CD4-positive, CD25-positive, alpha-beta regulatory T cell (primary cell): ENCODE data around the gene IMMP2L. TPM values are rescaled to one million over a fixed set of nuclear protein-coding genes. Genes with fewer than 3 reads are reported as not detected.

ENCODE experiments used
- ATAC-seq, 2 donors: fragments of 150-1000 bp; cut with Tn5 transposase; one replicate each; pipeline ENCODE4 v1.10.0; 2021; ENCODE audit warnings: low read depth in 2 of 2, moderate number of reproducible peaks in 2 of 2, moderate library complexity in 1 of 2
- DNase-seq, 3 donors: peaks; one replicate each; pipeline versions ENCODE4 v3.0.0 to v3.0.0-alpha.2; 2012 to 2022; ENCODE audit warnings: mixed read lengths in 1 of 3
- H3K27ac ChIP-seq: one replicate; pipeline ENCODE4 v1.7.0; 2013; ENCODE audit warnings: mild to moderate bottlenecking, low read length; ENCODE audit not compliant: insufficient read depth, poor library complexity, severe bottlenecking
- H3K27me3 ChIP-seq: one replicate; pipeline ENCODE4 v1.7.0; 2013; ENCODE audit warnings: low read length; ENCODE audit not compliant: control insufficient read depth, insufficient read depth
- H3K36me3 ChIP-seq: one replicate; pipeline ENCODE4 v1.7.0; 2013; ENCODE audit warnings: mild to moderate bottlenecking, low read length, moderate library complexity; ENCODE audit not compliant: control insufficient read depth, insufficient read depth
- H3K4me1 ChIP-seq: 2 replicates; pipeline ENCODE4 v1.7.0; 2013; ENCODE audit warnings: mild to moderate bottlenecking, low read length; ENCODE audit not compliant: insufficient read depth, control insufficient read depth, poor library complexity, severe bottlenecking
- H3K4me3 ChIP-seq: one replicate; pipeline ENCODE4 v1.7.0; 2013; ENCODE audit warnings: low read depth, mild to moderate bottlenecking, low read length, moderate library complexity
- H3K9me3 ChIP-seq, 2 experiments: 1 replicate in 1 of 2; 2 replicates in 1 of 2; pipeline ENCODE4 v1.7.0; 2013; ENCODE audit warnings: low read length in 2 of 2, mild to moderate bottlenecking in 1 of 2, moderate library complexity in 1 of 2; ENCODE audit not compliant: control insufficient read depth in 2 of 2
- H3K27ac Mint-ChIP-seq, 3 donors: one replicate each; pipeline ENCODE4 v1.8.0; 2020 to 2022; ENCODE audit warnings: mild to moderate bottlenecking in 3 of 3, mixed read lengths in 3 of 3, moderate library complexity in 2 of 3
- H3K27me3 Mint-ChIP-seq: one replicate; pipeline ENCODE4 v1.8.0; 2022; ENCODE audit warnings: mild to moderate bottlenecking, mixed read lengths
- H3K36me3 Mint-ChIP-seq: one replicate; pipeline ENCODE4 v1.8.0; 2020; ENCODE audit warnings: mixed read lengths
- H3K4me1 Mint-ChIP-seq, 4 donors: one replicate each; pipeline ENCODE4 v1.8.0; 2020 to 2022; ENCODE audit warnings: mixed read lengths in 4 of 4, mild to moderate bottlenecking in 1 of 4
- H3K4me3 Mint-ChIP-seq, 4 donors: one replicate each; pipeline ENCODE4 v1.8.0; 2020 to 2022; ENCODE audit warnings: mild to moderate bottlenecking in 4 of 4, mixed read lengths in 4 of 4, moderate library complexity in 3 of 4
- H3K9me3 Mint-ChIP-seq, 7 donors: one replicate each; pipeline ENCODE4 v1.8.0; 2020 to 2022; ENCODE audit warnings: mixed read lengths in 7 of 7, mild to moderate bottlenecking in 3 of 7, moderate library complexity in 2 of 7
- polyA plus RNA-seq, 4 donors: library from polyadenylated mRNA; unstranded; fragments of 300-500 nt; fragmentation: Illumina TruSeq; gene quantifications; one replicate each; pipeline ENCODE4 v1.2.3, GENCODE V29; 2021
- total RNA-seq: library from RNA; stranded (reverse); gene quantifications from one replicate; pipeline ENCODE4 v1.2.3, GENCODE V29; 2022

Gene IMMP2L
- total and polyA plus RNA-seq, 5 donors from 2014 or later = 8.9 to 23.8 (median 17.1) TPM

- Histone ChIP-seq H3K27me3 (no peaks in the 10 kb centered on the region), H3K27ac (no peak overlapping the region), H3K4me1 (peaks cover 12% of the 10 kb centered on the region), H3K9me3 (no peaks in the 10 kb centered on the region), H3K36me3 (no peaks in the 10 kb centered on the region), H3K4me3 (no peak overlapping the region)
- Mint-ChIP-seq H3K27me3 (no peaks in the 10 kb centered on the region), H3K36me3 (no peaks in the 10 kb centered on the region), H3K27ac (no peak overlapping the region), H3K9me3 (no peaks in the 10 kb centered on the region), H3K4me1 (peaks cover 11 to 45% (median 39%) of the 10 kb centered on the region in 4 donors), H3K4me3 (no peak overlapping the region)
- no peak for ATAC-seq
- DNase-seq = no peak
Measured at GRCh38 chr7:111030336-111030735, 532.0 kb downstream of the IMMP2L start.

DNA sequence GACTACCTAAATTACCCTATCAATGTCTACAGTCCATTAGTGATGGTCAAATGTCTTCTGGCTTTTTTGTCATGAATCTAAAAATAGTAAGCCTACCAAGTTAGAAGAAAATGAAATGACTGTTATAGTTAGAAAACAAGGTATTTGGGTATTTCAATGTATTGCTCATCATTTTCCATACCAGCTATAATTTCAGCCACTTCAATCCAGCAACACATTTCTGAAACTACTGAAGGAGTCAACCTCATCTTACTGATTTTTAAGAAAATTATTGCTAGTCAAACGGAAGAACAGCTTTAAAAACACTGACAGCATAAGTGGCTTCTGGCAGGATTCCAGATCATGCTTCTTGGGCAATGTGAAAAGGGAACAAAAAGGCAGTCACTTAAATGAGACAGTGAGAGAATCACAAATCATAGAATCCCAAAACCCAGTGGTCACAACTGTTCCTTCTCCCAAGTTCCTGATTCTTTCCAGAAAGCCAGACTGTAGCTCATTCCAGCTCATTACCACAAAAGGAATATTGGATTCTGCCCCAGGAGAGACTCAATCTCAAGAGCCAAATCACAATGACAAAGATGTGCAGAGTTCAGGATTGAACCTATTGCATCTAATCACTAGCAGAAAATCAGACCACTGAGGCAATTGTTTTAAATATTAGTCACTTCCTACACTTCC is 532.6 kb downstream of the IMMP2L start:
- no peaks in the 10 kb centered on the region for H3K9me3 ChIP-seq
- no peaks in the 10 kb centered on the region for H3K36me3 ChIP-seq
- no peak overlapping the region for H3K27ac ChIP-seq
- H3K9me3 Mint-ChIP-seq = peaks cover 0 to 1% (median 0%) of the 10 kb centered on the region in 7 donors
- ATAC-seq (no peak), DNase-seq (peak in 2 of 3 donors; percentile 26 to 53)
- H3K4me3 ChIP-seq = no peak overlapping the region
- peaks cover 12% of the 10 kb centered on the region for H3K4me1 ChIP-seq
- H3K27me3 ChIP-seq = no peaks in the 10 kb centered on the region
- H3K36me3 Mint-ChIP-seq = no peaks in the 10 kb centered on the region
- H3K27me3 Mint-ChIP-seq = no peaks in the 10 kb centered on the region
- H3K4me1 Mint-ChIP-seq = peaks cover 16 to 51% (median 44%) of the 10 kb centered on the region in 4 donors
- H3K4me3 Mint-ChIP-seq = peak overlapping the region in 2 of 4 donors; percentile 6 to 73
- peak overlapping the region in 2 of 3 donors; percentile 33 to 76 for H3K27ac Mint-ChIP-seq

DNA sequence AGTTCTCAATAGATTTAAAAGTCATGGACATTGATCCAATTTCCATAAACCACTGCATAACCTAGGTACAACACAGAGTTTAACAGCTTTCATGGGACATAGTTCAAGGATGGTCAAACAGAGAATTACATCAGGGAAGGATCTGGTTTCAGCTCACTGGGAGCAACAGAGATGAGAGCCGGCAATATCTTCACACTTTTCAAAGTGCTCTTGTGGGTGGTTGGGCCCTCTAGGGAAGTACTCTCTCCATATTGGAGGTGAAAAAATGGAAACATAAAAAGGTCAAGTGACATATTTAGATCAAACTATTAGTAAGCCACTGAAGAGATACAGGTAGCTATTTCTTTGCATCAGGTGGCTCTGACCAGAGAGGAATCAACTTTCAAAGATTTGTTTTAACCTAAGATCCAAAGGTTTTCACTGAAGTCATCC is 533.1 kb downstream of the IMMP2L start:
- peaks cover 17% of the 10 kb centered on the region for H3K4me1 ChIP-seq
- no peaks in the 10 kb centered on the region for H3K9me3 ChIP-seq
- no peaks in the 10 kb centered on the region for H3K36me3 ChIP-seq
- Mint-ChIP-seq H3K27ac (peak overlapping the region in 2 of 3 donors; percentile 33 to 76), H3K27me3 (no peaks in the 10 kb centered on the region), H3K36me3 (no peaks in the 10 kb centered on the region), H3K4me1 (peaks cover 21 to 57% (median 49%) of the 10 kb centered on the region in 4 donors), H3K9me3 (peaks cover 0 to 1% (median 0%) of the 10 kb centered on the region in 7 donors), H3K4me3 (peak overlapping the region in 1 of 4 donors; percentile 75)
- no peak for DNase-seq
- no peaks in the 10 kb centered on the region for H3K27me3 ChIP-seq
- ATAC-seq = no peak
- no peak overlapping the region for H3K4me3 ChIP-seq
- H3K27ac ChIP-seq = no peak overlapping the region

DNA sequence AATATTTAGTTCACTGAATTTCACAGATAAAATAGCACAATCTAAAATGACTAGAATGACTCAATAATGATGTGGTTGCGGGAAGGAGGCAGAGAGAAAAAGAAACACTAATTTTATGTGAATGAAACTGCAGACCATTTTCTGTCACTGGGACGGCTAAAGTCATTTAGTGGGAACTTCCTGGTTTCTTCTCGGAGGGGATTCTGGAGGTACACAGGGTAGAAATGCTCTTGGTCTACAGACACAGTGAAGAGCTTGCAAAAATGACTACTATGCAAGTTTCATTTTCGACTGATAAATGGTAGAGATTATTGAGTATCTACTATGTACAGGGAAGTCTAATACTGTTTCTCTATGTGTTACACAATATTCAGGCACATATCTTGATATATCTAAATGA is 534.9 kb downstream of the IMMP2L start:
- H3K4me3 Mint-ChIP-seq = peak overlapping the region in 2 of 4 donors; percentile 39 to 61
- Histone ChIP-seq H3K27me3 (no peaks in the 10 kb centered on the region), H3K36me3 (no peaks in the 10 kb centered on the region), H3K27ac (no peak overlapping the region), H3K4me3 (peak overlapping the region; percentile 69), H3K4me1 (peaks cover 17% of the 10 kb centered on the region), H3K9me3 (no peaks in the 10 kb centered on the region)
- H3K36me3 Mint-ChIP-seq = no peaks in the 10 kb centered on the region
- DNase-seq (peak in 1 of 3 donors; percentile 41), ATAC-seq (no peak)
- peaks cover 21 to 66% (median 49%) of the 10 kb centered on the region in 4 donors for H3K4me1 Mint-ChIP-seq
- peak overlapping the region in 2 of 3 donors; percentile 47 to 67 for H3K27ac Mint-ChIP-seq
- H3K9me3 Mint-ChIP-seq = peaks cover 0 to 1% (median 0%) of the 10 kb centered on the region in 7 donors
- no peaks in the 10 kb centered on the region for H3K27me3 Mint-ChIP-seq

DNA sequence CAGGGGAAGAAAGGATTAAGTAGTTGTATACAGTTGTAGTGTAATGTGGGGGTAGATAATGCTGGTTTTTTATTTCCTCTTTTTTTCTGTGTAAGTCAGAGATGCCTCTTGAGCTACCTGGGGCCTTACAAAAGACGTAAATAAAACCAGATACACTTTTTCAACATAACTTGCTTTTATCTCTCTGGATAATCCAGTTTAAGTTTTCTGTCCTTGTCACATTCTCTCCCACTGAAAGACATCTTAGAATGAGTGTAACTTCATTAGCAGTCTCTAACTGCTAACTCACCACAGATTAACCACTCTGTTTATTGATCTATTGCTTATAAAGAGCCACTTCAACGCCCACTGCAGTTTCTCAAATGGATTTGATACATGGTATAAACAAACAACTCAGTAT is 535.5 kb downstream of the IMMP2L start:
- H3K4me1 Mint-ChIP-seq = peaks cover 21 to 66% (median 50%) of the 10 kb centered on the region in 4 donors
- peak overlapping the region in 2 of 4 donors; percentile 9 to 30 for H3K4me3 Mint-ChIP-seq
- Histone ChIP-seq H3K27me3 (no peaks in the 10 kb centered on the region), H3K9me3 (no peaks in the 10 kb centered on the region), H3K36me3 (no peaks in the 10 kb centered on the region), H3K4me3 (peak overlapping the region; percentile 69), H3K27ac (no peak overlapping the region), H3K4me1 (peaks cover 17% of the 10 kb centered on the region)
- peaks cover 4% of the 10 kb centered on the region for H3K36me3 Mint-ChIP-seq
- H3K27me3 Mint-ChIP-seq = no peaks in the 10 kb centered on the region
- ATAC-seq (no peak), DNase-seq (no peak)
- H3K9me3 Mint-ChIP-seq = peaks cover 0 to 1% (median 0%) of the 10 kb centered on the region in 7 donors
- peak overlapping the region; percentile 47 to 58 (median 57) for H3K27ac Mint-ChIP-seq

GRCh38 chr7:111026343-111026742 is 535.9 kb downstream of the IMMP2L start:
- Mint-ChIP-seq H3K4me1 (peaks cover 21 to 66% (median 51%) of the 10 kb centered on the region in 4 donors), H3K9me3 (peaks cover 0 to 1% (median 0%) of the 10 kb centered on the region in 7 donors), H3K27me3 (no peaks in the 10 kb centered on the region), H3K27ac (peak overlapping the region; percentile 47 to 58 (median 57)), H3K4me3 (no peak overlapping the region), H3K36me3 (peaks cover 5% of the 10 kb centered on the region)
- ATAC-seq (no peak), DNase-seq (no peak)
- Histone ChIP-seq H3K27ac (no peak overlapping the region), H3K4me3 (peak overlapping the region; percentile 69), H3K36me3 (no peaks in the 10 kb centered on the region), H3K4me1 (peaks cover 17% of the 10 kb centered on the region), H3K9me3 (no peaks in the 10 kb centered on the region), H3K27me3 (no peaks in the 10 kb centered on the region)

DNA sequence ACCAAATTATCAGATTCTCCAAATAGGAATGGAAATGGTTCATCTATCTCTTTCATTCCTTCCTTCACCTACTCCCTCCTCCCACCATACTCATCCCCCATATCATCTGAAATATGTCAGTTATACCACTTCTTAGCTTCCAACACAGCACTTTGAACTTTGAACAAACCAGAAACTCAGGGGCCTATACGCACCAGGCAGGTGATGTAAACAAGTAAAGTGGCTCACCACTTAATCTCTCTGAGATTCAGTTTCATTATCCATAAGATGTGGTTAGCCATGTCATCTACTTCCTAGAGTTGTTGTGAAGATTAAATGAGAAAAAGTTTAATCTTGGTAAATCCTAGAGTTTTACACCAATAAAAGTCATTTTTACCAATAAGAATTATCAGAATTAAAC is 537.3 kb downstream of the IMMP2L start:
- no peaks in the 10 kb centered on the region for H3K9me3 ChIP-seq
- H3K27ac ChIP-seq = no peak overlapping the region
- peaks cover 0 to 1% (median 0%) of the 10 kb centered on the region in 7 donors for H3K9me3 Mint-ChIP-seq
- DNase-seq (peak in 2 of 3 donors; percentile 43 to 89), ATAC-seq (peak; percentile 77 to 78)
- H3K4me1 ChIP-seq = peaks cover 15% of the 10 kb centered on the region
- H3K4me3 Mint-ChIP-seq = peak overlapping the region in 3 of 4 donors; percentile 6 to 63 (median 16)
- H3K4me1 Mint-ChIP-seq = peaks cover 20 to 64% (median 45%) of the 10 kb centered on the region in 4 donors
- H3K36me3 ChIP-seq = no peaks in the 10 kb centered on the region
- peak overlapping the region; percentile 52 for H3K4me3 ChIP-seq
- H3K27ac Mint-ChIP-seq = peak overlapping the region; percentile 47 to 72 (median 72)
- H3K27me3 ChIP-seq = no peaks in the 10 kb centered on the region
- H3K36me3 Mint-ChIP-seq = peaks cover 5% of the 10 kb centered on the region
- no peaks in the 10 kb centered on the region for H3K27me3 Mint-ChIP-seq
